HUES6 (cell line): Measurements from ENCODE around the gene ZNF319.
A peak's percentile ranks its signal among the peaks of the same experiment; 100 is the strongest.

Experiments
- H3K27ac ChIP-seq: 2 replicates; pipeline ENCODE4 v1.7.0; 2013; ENCODE audit warnings: low read depth, mild to moderate bottlenecking, low read length, inconsistent platforms
- H3K27me3 ChIP-seq: 2 replicates; pipeline ENCODE4 v1.6.1; 2013; ENCODE audit warnings: low read length; ENCODE audit not compliant: control insufficient read depth, insufficient read depth
- H3K36me3 ChIP-seq: 2 replicates; pipeline ENCODE4 v1.6.1; 2013; ENCODE audit warnings: low read length; ENCODE audit not compliant: control insufficient read depth, insufficient read depth
- H3K4me1 ChIP-seq: 2 replicates; pipeline ENCODE4 v1.6.1; 2013; ENCODE audit warnings: low read length; ENCODE audit not compliant: control insufficient read depth, insufficient read depth
- H3K4me3 ChIP-seq: 2 replicates; pipeline ENCODE4 v1.5.1; 2013; ENCODE audit warnings: low read depth, low read length
- H3K9ac ChIP-seq: one replicate; pipeline ENCODE4 v1.6.1; 2013; ENCODE audit warnings: mild to moderate bottlenecking, low read length
- H3K9me3 ChIP-seq: 2 replicates; pipeline ENCODE4 v1.6.1; 2013; ENCODE audit warnings: low read depth, low read length; ENCODE audit not compliant: control insufficient read depth, insufficient read depth

ZNF319 gene

GRCh38 chr16:58034774-58035173 lies 34.3 kb upstream of the ZNF319 start:
- Histone ChIP-seq H3K9ac (no peak overlapping the region), H3K27ac (no peak overlapping the region), H3K36me3 (peaks cover 37% of the 10 kb centered on the region), H3K4me1 (peaks cover 15% of the 10 kb centered on the region; the same call in 1 of the 2 replicates), H3K27me3 (no peaks in the 10 kb centered on the region), H3K9me3 (no peaks in the 10 kb centered on the region), H3K4me3 (no peak overlapping the region)

- Histone ChIP-seq H3K27me3 (no peaks in the 10 kb centered on the region), H3K4me3 (no peak overlapping the region), H3K9ac (no peak overlapping the region), H3K27ac (no peak overlapping the region), H3K9me3 (no peaks in the 10 kb centered on the region), H3K4me1 (peaks cover 19% of the 10 kb centered on the region), H3K36me3 (peaks cover 31% of the 10 kb centered on the region)
Observed at GRCh38 chr16:58034128-58034685, 33.7 kb upstream of the ZNF319 start.

GRCh38 chr16:58032710-58033293 lies 32.3 kb upstream of the ZNF319 start:
- Histone ChIP-seq H3K9me3 (no peaks in the 10 kb centered on the region), H3K4me3 (no peak overlapping the region), H3K9ac (peak overlapping the region; percentile 57), H3K27me3 (no peaks in the 10 kb centered on the region), H3K36me3 (peaks cover 18% of the 10 kb centered on the region), H3K27ac (no peak overlapping the region; the same call in 1 of the 2 replicates), H3K4me1 (peaks cover 33% of the 10 kb centered on the region)

- peaks cover 35% of the 10 kb centered on the region for H3K4me1 ChIP-seq
- H3K27ac ChIP-seq: no peak overlapping the region
- H3K9ac ChIP-seq: no peak overlapping the region
Observed at GRCh38 chr16:58031016-58031800, 30.7 kb upstream of the ZNF319 start.

GRCh38 chr16:58030136-58030840 lies 29.8 kb upstream of the ZNF319 start:
- Histone ChIP-seq H3K27me3 (no peaks in the 10 kb centered on the region), H3K9ac (no peak overlapping the region), H3K27ac (no peak overlapping the region), H3K4me3 (no peak overlapping the region), H3K9me3 (no peaks in the 10 kb centered on the region), H3K36me3 (peaks cover 9% of the 10 kb centered on the region; the same call in 1 of the 2 replicates), H3K4me1 (peaks cover 35% of the 10 kb centered on the region)

More at GRCh38 chr16:58031016-58031800, 30.7 kb upstream of the ZNF319 start:
- Histone ChIP-seq H3K27me3 (no peaks in the 10 kb centered on the region), H3K9me3 (no peaks in the 10 kb centered on the region), H3K36me3 (peaks cover 9% of the 10 kb centered on the region; the same call in 1 of the 2 replicates), H3K4me3 (no peak overlapping the region)

- peaks cover 40% of the 10 kb centered on the region for H3K4me1 ChIP-seq
- no peak overlapping the region for H3K27ac ChIP-seq
- H3K36me3 ChIP-seq: peaks cover 9% of the 10 kb centered on the region; the same call in 1 of the 2 replicates
Observed at GRCh38 chr16:58029410-58029809, 28.9 kb upstream of the ZNF319 start.

GRCh38 chr16:58028541-58029070 lies 28.1 kb upstream of the ZNF319 start:
- H3K9ac ChIP-seq: no peak overlapping the region
- peak overlapping the region; percentile 93 for H3K4me3 ChIP-seq
- peaks cover 48% of the 10 kb centered on the region for H3K4me1 ChIP-seq
- H3K9me3 ChIP-seq: no peaks in the 10 kb centered on the region
- no peak overlapping the region for H3K27ac ChIP-seq
- H3K27me3 ChIP-seq: no peaks in the 10 kb centered on the region
- H3K36me3 ChIP-seq: peaks cover 9% of the 10 kb centered on the region; the same call in 1 of the 2 replicates

More at GRCh38 chr16:58029410-58029809, 28.9 kb upstream of the ZNF319 start:
- H3K9ac ChIP-seq: no peak overlapping the region
- H3K9me3 ChIP-seq: no peaks in the 10 kb centered on the region
- no peaks in the 10 kb centered on the region for H3K27me3 ChIP-seq
- H3K4me3 ChIP-seq: no peak overlapping the region

GRCh38 chr16:58027916-58028455 lies 27.5 kb upstream of the ZNF319 start:
- H3K9ac ChIP-seq: no peak overlapping the region
- peak overlapping the region; percentile 93 for H3K4me3 ChIP-seq
- H3K36me3 ChIP-seq: peaks cover 9% of the 10 kb centered on the region; the same call in 1 of the 2 replicates
- no peaks in the 10 kb centered on the region for H3K27me3 ChIP-seq
- H3K27ac ChIP-seq: no peak overlapping the region
- H3K9me3 ChIP-seq: no peaks in the 10 kb centered on the region
- peaks cover 50% of the 10 kb centered on the region for H3K4me1 ChIP-seq

- H3K4me3 ChIP-seq: peak overlapping the region; percentile 93
- no peaks in the 10 kb centered on the region for H3K27me3 ChIP-seq
- H3K36me3 ChIP-seq: peaks cover 9% of the 10 kb centered on the region; the same call in 1 of the 2 replicates
- H3K27ac ChIP-seq: peak overlapping the region; percentile 43; the same call in 1 of the 2 replicates
- H3K9ac ChIP-seq: peak overlapping the region; percentile 85
- H3K9me3 ChIP-seq: no peaks in the 10 kb centered on the region
- H3K4me1 ChIP-seq: peaks cover 53% of the 10 kb centered on the region
Observed at GRCh38 chr16:58027161-58027915, 26.9 kb upstream of the ZNF319 start.

GRCh38 chr16:58026705-58027160 lies 26.3 kb upstream of the ZNF319 start:
- Histone ChIP-seq H3K4me1 (peaks cover 51% of the 10 kb centered on the region), H3K4me3 (peak overlapping the region; percentile 93), H3K27me3 (no peaks in the 10 kb centered on the region), H3K9me3 (no peaks in the 10 kb centered on the region), H3K36me3 (peaks cover 9% of the 10 kb centered on the region; the same call in 1 of the 2 replicates), H3K9ac (peak overlapping the region; percentile 85), H3K27ac (peak overlapping the region; percentile 43; the same call in 1 of the 2 replicates)
